GM21526 (cell line): ENCODE results near the gene FBXL20.
"Not testable (repeated sequence)": the region's sequence is repeated elsewhere in the genome, so short reads cannot be mapped to it uniquely, and the experiment has no call there.

Source experiments
- ATAC-seq: cut with Tn5 transposase; IDR thresholded peaks from one replicate; pipeline ENCODE4 v1.9.1; 2021; ENCODE audit warnings: moderate library complexity; ENCODE audit not compliant: unreplicated experiment, low FRiP score

FBXL20 gene

GRCh38 chr17:39335704-39336223 is 65.7 kb downstream of the FBXL20 start:
- no peak for ATAC-seq

- not testable (repeated sequence) for ATAC-seq
Measured at GRCh38 chr17:39334008-39334744, 67.2 kb downstream of the FBXL20 start.

GRCh38 chr17:39332092-39332491 is 69.3 kb downstream of the FBXL20 start:
- ATAC-seq, result no peak

- ATAC-seq, result no peak
Measured at GRCh38 chr17:39328815-39329214, 72.6 kb downstream of the FBXL20 start.

- no peak for ATAC-seq
Measured at GRCh38 chr17:39327109-39327508, 74.3 kb downstream of the FBXL20 start.

- ATAC-seq, result no peak
Measured at GRCh38 chr17:39325528-39326240, 75.7 kb downstream of the FBXL20 start.

- no peak for ATAC-seq
Measured at GRCh38 chr17:39318636-39319035, 82.8 kb downstream of the FBXL20 start.

- ATAC-seq, result no peak
Measured at GRCh38 chr17:39306509-39307212, 94.8 kb downstream of the FBXL20 start.

- no peak for ATAC-seq
Measured at GRCh38 chr17:39305978-39306377, 95.4 kb downstream of the FBXL20 start.

GRCh38 chr17:39304188-39304587 is 97.2 kb downstream of the FBXL20 start:
- ATAC-seq, result no peak

GRCh38 chr17:39294060-39294459 is 107.4 kb downstream of the FBXL20 start:
- no peak for ATAC-seq

- not testable (repeated sequence) for ATAC-seq
Measured at GRCh38 chr17:39292546-39292945, 108.9 kb downstream of the FBXL20 start.

- not testable (repeated sequence) for ATAC-seq
Measured at GRCh38 chr17:39286513-39286912, 114.9 kb downstream of the FBXL20 start.

- ATAC-seq, result no peak
Measured at GRCh38 chr17:39284685-39285084, 116.7 kb downstream of the FBXL20 start.

- ATAC-seq, result no peak
Measured at GRCh38 chr17:39283896-39284295, 117.5 kb downstream of the FBXL20 start.

- ATAC-seq, result no peak
Measured at GRCh38 chr17:39283098-39283497, 118.3 kb downstream of the FBXL20 start.

- ATAC-seq, result no peak
Measured at GRCh38 chr17:39281806-39282205, 119.6 kb downstream of the FBXL20 start.

GRCh38 chr17:39278246-39278645 is 123.2 kb downstream of the FBXL20 start:
- ATAC-seq, result not testable (repeated sequence)

GRCh38 chr17:39277110-39277509 is 124.3 kb downstream of the FBXL20 start:
- ATAC-seq, result no peak

GRCh38 chr17:39276113-39276512 is 125.3 kb downstream of the FBXL20 start:
- ATAC-seq, result no peak

GRCh38 chr17:39271546-39271945 is 129.9 kb downstream of the FBXL20 start:
- no peak for ATAC-seq
